ENCODE results near the gene ERO1A.
"Not testable (repeated sequence)": the region's sequence is repeated elsewhere in the genome, so short reads cannot be mapped to it uniquely, and the experiment has no call there.

The ERO1A gene

GRCh38 chr14:52695481-52696091 is at the start of gene ERO1A:
Gene ERO1A (minus strand): TSS chr14:52695558. CDS start chr14:52695481, 77 bp downstream.
- in situ Hi-C loops (cut with MboI; ENCODE audit: low sequenced_read_pairs): no loop called here

GRCh38 chr14:52741865-52742264 is 46.5 kb upstream of the ERO1A start:
- in situ Hi-C loops (cut with MboI; ENCODE audit: low sequenced_read_pairs): no loop called here

- in situ Hi-C loops (cut with MboI; ENCODE audit: low sequenced_read_pairs): no loop called here
Measured at GRCh38 chr14:52740751-52741150, 45.4 kb upstream of the ERO1A start.

GRCh38 chr14:52738409-52738808 is 43.1 kb upstream of the ERO1A start:
- in situ Hi-C loops (cut with MboI; ENCODE audit: low sequenced_read_pairs): no loop called here

GRCh38 chr14:52735921-52736489 is 40.6 kb upstream of the ERO1A start:
- in situ Hi-C loops (cut with MboI; ENCODE audit: low sequenced_read_pairs): no loop called here

- in situ Hi-C loops (cut with MboI; ENCODE audit: low sequenced_read_pairs): no loop called here
Measured at GRCh38 chr14:52733824-52734223, 38.5 kb upstream of the ERO1A start.

- in situ Hi-C loops (cut with MboI; ENCODE audit: low sequenced_read_pairs): no loop called here
Measured at GRCh38 chr14:52730709-52731111, 35.4 kb upstream of the ERO1A start.

GRCh38 chr14:52729925-52730708 is 34.8 kb upstream of the ERO1A start, which contains the start of gene STYX:
Gene STYX (plus strand): TSS chr14:52730166. CDS start chr14:52730475, 309 bp downstream.
- in situ Hi-C loops (cut with MboI; ENCODE audit: low sequenced_read_pairs): no loop called here

GRCh38 chr14:52729585-52729924 is 34.2 kb upstream of the ERO1A start:
- in situ Hi-C loops (cut with MboI; ENCODE audit: low sequenced_read_pairs): no loop called here

GRCh38 chr14:52729035-52729434 is 33.7 kb upstream of the ERO1A start:
- in situ Hi-C loops (cut with MboI; ENCODE audit: low sequenced_read_pairs): not testable (repeated sequence)

GRCh38 chr14:52727509-52727908 is 32.2 kb upstream of the ERO1A start:
- in situ Hi-C loops (cut with MboI; ENCODE audit: low sequenced_read_pairs): not testable (repeated sequence)

- in situ Hi-C loops (cut with MboI; ENCODE audit: low sequenced_read_pairs): no loop called here
Measured at GRCh38 chr14:52724360-52724644, 28.9 kb upstream of the ERO1A start.

- in situ Hi-C loops (cut with MboI; ENCODE audit: low sequenced_read_pairs): no loop called here
Measured at GRCh38 chr14:52723514-52724359, 28.4 kb upstream of the ERO1A start.

GRCh38 chr14:52716155-52716554 is 20.8 kb upstream of the ERO1A start:
- in situ Hi-C loops (cut with MboI; ENCODE audit: low sequenced_read_pairs): no loop called here

GRCh38 chr14:52711666-52712065 is 16.3 kb upstream of the ERO1A start:
- in situ Hi-C loops (cut with MboI; ENCODE audit: low sequenced_read_pairs): no loop called here

- in situ Hi-C loops (cut with MboI; ENCODE audit: low sequenced_read_pairs): no loop called here
Measured at GRCh38 chr14:52706724-52707706, 11.7 kb upstream of the ERO1A start, which contains the start of gene PSMC6. Gene PSMC6 (plus strand): TSS chr14:52707200. CDS start chr14:52707220, 20 bp downstream.

GRCh38 chr14:52706286-52706685 is 10.9 kb upstream of the ERO1A start:
- in situ Hi-C loops (cut with MboI; ENCODE audit: low sequenced_read_pairs): no loop called here

GRCh38 chr14:52703664-52704063 is 8.3 kb upstream of the ERO1A start:
- in situ Hi-C loops (cut with MboI; ENCODE audit: low sequenced_read_pairs): no loop called here

GRCh38 chr14:52703225-52703624 is 7.9 kb upstream of the ERO1A start:
- in situ Hi-C loops (cut with MboI; ENCODE audit: low sequenced_read_pairs): no loop called here

- in situ Hi-C loops (cut with MboI; ENCODE audit: low sequenced_read_pairs): no loop called here
Measured at GRCh38 chr14:52701223-52701622, 5.9 kb upstream of the ERO1A start.
